SJCRH30 (cell line): ENCODE results near the gene AKAP8L. TPM values are rescaled to one million over a fixed set of nuclear protein-coding genes. Genes with fewer than 3 reads are reported as not detected.

Source experiments
- total RNA-seq: library from RNA; depleted of rRNA; stranded (reverse); fragments of >200 nt; shearing (Covaris generic); gene quantifications from 2 replicates; pipeline ENCODE4 v1.2.3, GENCODE V29; 2014; rRNA removed

The AKAP8L gene
- total RNA-seq, 1 experiment from 2014 or later, result 111 TPM

Other genes starting within 250 kb of the AKAP8L start
- 43.7 and 48.2 TPM in 2 replicates for gene NOTCH3, start 218.0 kb downstream of the AKAP8L start, total RNA-seq
- 0.18 TPM in 1 of 2 replicates, not detected in the other for gene EPHX3, start 186.5 kb downstream of the AKAP8L start, total RNA-seq
- gene BRD4, start 86.4 kb downstream of the AKAP8L start, total RNA-seq, result 48.6 and 50.4 TPM in 2 replicates
- gene AKAP8, start 39.2 kb downstream of the AKAP8L start, total RNA-seq, result 26.9 and 28.1 TPM in 2 replicates
- 23.0 and 23.8 TPM in 2 replicates for gene WIZ, start 31.0 kb upstream of the AKAP8L start, total RNA-seq
- 0.12 TPM in 1 of 2 replicates, not detected in the other for gene RASAL3, start 45.6 kb upstream of the AKAP8L start, total RNA-seq
- gene PGLYRP2, start 60.5 kb upstream of the AKAP8L start, total RNA-seq, result not detected in 2 replicates
- gene CYP4F22, start 89.5 kb upstream of the AKAP8L start, total RNA-seq, result not detected in 2 replicates
- gene CYP4F8, start 196.2 kb upstream of the AKAP8L start, total RNA-seq, result not detected in 2 replicates
- gene CYP4F3, start 221.9 kb upstream of the AKAP8L start, total RNA-seq, result not detected in 2 replicates